Measurements from ENCODE around the gene C2orf42. TPM values are rescaled to one million over a fixed set of nuclear protein-coding genes. Genes with fewer than 3 reads are reported as not detected.
"Not testable (repeated sequence)": the region's sequence is repeated elsewhere in the genome, so short reads cannot be mapped to it uniquely, and the experiment has no call there.

C2orf42 gene
- total RNA-seq, 4 donors from 2014 or later: 6.3 to 10.1 (median 7.3) TPM

DNA sequence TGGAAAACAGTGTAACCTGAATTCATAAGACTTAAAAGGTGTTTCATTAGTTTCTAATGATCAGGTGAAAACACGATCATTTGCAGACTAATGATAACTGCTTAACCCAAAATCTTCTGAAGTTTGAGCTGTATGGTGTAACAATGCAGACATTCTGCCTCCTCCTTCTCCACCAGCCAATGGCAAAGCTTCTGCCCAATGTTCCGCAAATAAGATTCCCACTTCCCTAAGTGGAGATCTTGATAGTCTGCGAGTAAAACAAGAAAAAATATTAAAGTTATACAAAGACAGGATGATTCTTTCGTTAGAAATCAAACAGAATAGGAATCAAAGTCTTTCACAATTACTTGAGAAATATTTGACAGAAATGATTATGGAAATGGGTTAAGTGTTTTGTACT lies 8.1 kb downstream of the C2orf42 start:
- Histone ChIP-seq H3K27ac (no peak overlapping the region), H3K4me1 (no peaks in the 10 kb centered on the region), H3K36me3 (peaks cover 0 to 31% of the 10 kb centered on the region in 2 donors), H3K9me3 (no peaks in the 10 kb centered on the region), H3K27me3 (no peaks in the 10 kb centered on the region), H3K4me3 (no peak overlapping the region)
- TF ChIP-seq, protein P1, sequence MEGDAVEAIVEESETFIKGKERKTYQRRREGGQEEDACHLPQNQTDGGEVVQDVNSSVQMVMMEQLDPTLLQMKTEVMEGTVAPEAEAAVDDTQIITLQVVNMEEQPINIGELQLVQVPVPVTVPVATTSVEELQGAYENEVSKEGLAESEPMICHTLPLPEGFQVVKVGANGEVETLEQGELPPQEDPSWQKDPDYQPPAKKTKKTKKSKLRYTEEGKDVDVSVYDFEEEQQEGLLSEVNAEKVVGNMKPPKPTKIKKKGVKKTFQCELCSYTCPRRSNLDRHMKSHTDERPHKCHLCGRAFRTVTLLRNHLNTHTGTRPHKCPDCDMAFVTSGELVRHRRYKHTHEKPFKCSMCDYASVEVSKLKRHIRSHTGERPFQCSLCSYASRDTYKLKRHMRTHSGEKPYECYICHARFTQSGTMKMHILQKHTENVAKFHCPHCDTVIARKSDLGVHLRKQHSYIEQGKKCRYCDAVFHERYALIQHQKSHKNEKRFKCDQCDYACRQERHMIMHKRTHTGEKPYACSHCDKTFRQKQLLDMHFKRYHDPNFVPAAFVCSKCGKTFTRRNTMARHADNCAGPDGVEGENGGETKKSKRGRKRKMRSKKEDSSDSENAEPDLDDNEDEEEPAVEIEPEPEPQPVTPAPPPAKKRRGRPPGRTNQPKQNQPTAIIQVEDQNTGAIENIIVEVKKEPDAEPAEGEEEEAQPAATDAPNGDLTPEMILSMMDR (IDR thresholded peaks at IDR 0.05 in 4 of 5, conservative IDR thresholded peaks at IDR 0.05 in 1 of 5): no peak
- TF ChIP-seq POLR2A (IDR thresholded peaks at IDR 0.05): no peak
- no peak for DNase-seq
- intact Hi-C loops (cut with DNase I; ENCODE audit: low total_unique reads): no loop called here
- ATAC-seq: no peak
- in situ Hi-C loops (cut with MboI; ENCODE audit: low sequenced_read_pairs in 4 of 4): no loop called here

DNA sequence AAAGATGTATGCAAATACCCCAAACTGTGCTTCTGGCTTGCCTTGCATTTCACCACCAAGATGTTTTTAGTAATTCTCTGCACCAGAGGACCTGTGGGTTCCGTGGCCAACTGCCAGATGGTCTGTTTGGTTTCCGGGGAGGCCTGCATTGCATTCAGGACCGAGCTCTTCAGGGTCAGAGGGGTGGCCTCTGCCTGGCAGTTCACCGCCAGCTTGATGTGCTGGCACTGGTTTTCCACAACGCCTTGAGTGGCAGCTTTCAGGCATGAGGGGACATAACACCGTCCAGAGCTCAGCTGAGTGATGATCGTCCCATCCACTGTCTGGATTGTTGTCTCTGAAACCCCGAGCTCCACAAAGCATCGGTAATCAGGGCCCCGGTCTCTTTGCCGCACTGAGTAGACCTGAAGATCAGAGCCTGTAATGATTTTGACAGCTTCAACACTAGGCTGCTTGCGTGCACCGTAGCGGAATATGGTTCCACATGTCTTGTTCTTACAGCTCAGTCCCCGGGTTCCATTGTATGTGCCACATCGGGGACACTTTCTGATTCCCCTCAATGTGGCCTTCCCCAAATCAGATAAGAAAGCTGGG lies 9.4 kb downstream of the C2orf42 start:
- Histone ChIP-seq H3K4me1 (no peaks in the 10 kb centered on the region), H3K27me3 (no peaks in the 10 kb centered on the region), H3K36me3 (peaks cover 0 to 43% of the 10 kb centered on the region in 2 donors), H3K4me3 (no peak overlapping the region), H3K27ac (no peak overlapping the region), H3K9me3 (no peaks in the 10 kb centered on the region)
- in situ Hi-C loops (cut with MboI; ENCODE audit: low sequenced_read_pairs in 4 of 4) (no loop called here), intact Hi-C loops (cut with DNase I; ENCODE audit: low total_unique reads) (no loop called here)
- ATAC-seq (no peak), DNase-seq (no peak)
- TF ChIP-seq, protein P1 (IDR thresholded peaks at IDR 0.05 in 4 of 5, conservative IDR thresholded peaks at IDR 0.05 in 1 of 5): no peak
- no peak for TF ChIP-seq POLR2A (IDR thresholded peaks at IDR 0.05)

DNA sequence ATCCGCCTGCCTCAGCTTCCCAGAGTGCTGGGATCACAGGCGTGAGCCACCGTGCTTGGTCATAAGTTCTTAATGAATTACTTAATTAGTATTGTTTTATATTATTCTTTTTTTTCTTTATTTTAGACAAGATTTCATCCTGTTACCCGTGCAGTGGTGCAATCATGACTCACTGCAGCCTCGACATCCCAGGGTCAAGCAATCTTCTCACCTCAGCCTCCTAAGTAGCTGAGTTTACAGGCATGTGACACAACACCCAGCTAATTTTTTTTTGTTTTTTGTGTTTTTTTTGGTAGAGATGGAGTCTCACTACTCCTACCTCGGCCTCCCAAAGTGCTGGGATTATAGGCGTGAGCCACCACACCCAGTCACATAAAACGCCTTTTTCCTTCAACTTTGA lies 17.3 kb downstream of the C2orf42 start:
- H3K4me1 ChIP-seq: no peaks in the 10 kb centered on the region
- ATAC-seq (no peak), DNase-seq (no peak)
- no peak overlapping the region for H3K4me3 ChIP-seq
- no peaks in the 10 kb centered on the region for H3K9me3 ChIP-seq
- intact Hi-C loops (cut with DNase I; ENCODE audit: low total_unique reads) (no loop called here), in situ Hi-C loops (cut with MboI; ENCODE audit: low sequenced_read_pairs in 4 of 4) (no loop called here)
- TF ChIP-seq POLR2A (IDR thresholded peaks at IDR 0.05): no peak
- TF ChIP-seq, protein P1 (IDR thresholded peaks at IDR 0.05 in 4 of 5, conservative IDR thresholded peaks at IDR 0.05 in 1 of 5): no peak
- peaks cover 0 to 80% of the 10 kb centered on the region in 2 donors for H3K36me3 ChIP-seq
- no peak overlapping the region for H3K27ac ChIP-seq
- no peaks in the 10 kb centered on the region for H3K27me3 ChIP-seq

DNA sequence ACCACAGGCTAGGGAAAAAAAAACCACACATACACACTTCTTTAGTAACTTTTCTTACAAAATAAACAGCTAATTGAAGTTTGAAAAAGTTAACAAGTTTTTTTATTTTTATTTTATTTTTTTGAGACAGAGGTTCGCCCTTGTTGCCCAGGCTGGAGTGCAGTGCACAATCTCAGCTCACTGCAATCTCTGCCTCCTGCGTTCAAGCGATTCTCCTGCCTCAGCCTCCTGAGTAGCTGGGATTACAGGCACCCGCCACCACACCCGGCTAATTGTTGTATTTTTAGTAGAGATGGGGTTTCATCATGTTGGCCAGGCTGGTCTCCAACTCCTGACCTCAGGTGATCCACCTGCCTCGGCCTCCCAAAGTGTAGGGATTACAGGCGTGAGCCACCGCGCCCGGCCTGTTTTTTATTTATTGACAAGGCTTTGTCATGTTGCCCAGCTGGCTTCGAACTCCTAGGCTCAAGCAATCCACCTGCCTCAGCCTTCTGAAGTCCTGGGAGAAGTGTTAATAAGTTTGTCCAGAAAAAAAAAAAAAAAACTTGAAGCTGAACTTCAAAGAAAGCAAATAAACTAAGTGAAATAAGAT lies 21.1 kb downstream of the C2orf42 start:
- DNase-seq; H3K27ac ChIP-seq; in situ Hi-C loops (cut with MboI; ENCODE audit: low sequenced_read_pairs in 4 of 4); H3K27me3 ChIP-seq; H3K4me3 ChIP-seq; H3K9me3 ChIP-seq; ATAC-seq; H3K4me1 ChIP-seq; intact Hi-C loops (cut with DNase I; ENCODE audit: low total_unique reads): not testable (repeated sequence)
- peaks cover 0 to 67% of the 10 kb centered on the region in 2 donors for H3K36me3 ChIP-seq

DNA sequence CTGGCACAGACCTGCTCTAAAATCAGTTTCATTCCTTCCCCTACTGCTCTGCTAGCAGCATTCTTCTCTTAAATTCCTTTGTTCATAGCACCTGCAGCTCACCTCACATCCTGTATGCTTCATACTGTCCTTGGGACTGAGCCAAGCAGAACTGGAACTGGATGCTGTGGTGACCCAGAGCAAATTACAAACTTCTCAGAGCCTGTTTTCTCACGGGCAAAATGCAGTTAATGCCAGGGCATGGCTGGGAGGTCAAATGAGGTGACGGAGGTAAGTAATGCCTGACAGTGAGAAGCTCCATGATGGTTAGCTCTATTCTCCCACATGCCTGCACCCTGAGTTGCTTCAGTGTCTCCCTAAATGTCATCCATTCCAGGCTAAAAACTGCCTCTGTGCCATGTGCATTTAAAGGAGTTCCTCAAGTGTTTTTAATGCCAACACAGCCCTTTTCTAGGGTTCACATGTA lies 29.7 kb downstream of the C2orf42 start:
- no peaks in the 10 kb centered on the region for H3K9me3 ChIP-seq
- intact Hi-C loops (cut with DNase I; ENCODE audit: low total_unique reads): loop anchor here (5.0 kb wide), 1 partner anchor 51 kb away; no protein-coding TSS in a partner anchor
- ATAC-seq (no peak), DNase-seq (no peak)
- no peaks in the 10 kb centered on the region for H3K27me3 ChIP-seq
- no peaks in the 10 kb centered on the region for H3K4me1 ChIP-seq
- in situ Hi-C loops (cut with MboI; ENCODE audit: low sequenced_read_pairs in 4 of 4): no loop called here
- no peak for TF ChIP-seq POLR2A (IDR thresholded peaks at IDR 0.05)
- TF ChIP-seq, protein P1 (IDR thresholded peaks at IDR 0.05 in 4 of 5, conservative IDR thresholded peaks at IDR 0.05 in 1 of 5): no peak
- no peak overlapping the region for H3K27ac ChIP-seq
- H3K36me3 ChIP-seq: peaks cover 0 to 72% of the 10 kb centered on the region in 2 donors
- no peak overlapping the region for H3K4me3 ChIP-seq

All from gastrocnemius medialis (tissue), 4 donors.